NB4 (cell line): ENCODE data around the gene GRB10.

Experiments
- DNase-seq: peaks from one replicate; pipeline ENCODE4 v3.0.0; 2010; ENCODE audit warnings: low read depth
- H3K4me3 ChIP-seq: one replicate; pipeline ENCODE4 v1.5.1; 2011; ENCODE audit warnings: mild to moderate bottlenecking, low read depth, low read length, moderate library complexity
- MYC ChIP-seq: IDR thresholded peaks from 2 replicates; pipeline ENCODE4 v1.6.1; 2011; ENCODE audit warnings: low read depth, low read length
- POLR2A ChIP-seq: IDR thresholded peaks from 2 replicates; pipeline ENCODE4 v1.6.1; 2011; ENCODE audit warnings: mild to moderate bottlenecking; ENCODE audit not compliant: insufficient read length; ENCODE audit errors: extremely low read depth
- TF ChIP-seq, protein P1 (sequence below): IDR thresholded peaks from 2 replicates; pipeline ENCODE4 v1.6.1; 2011; ENCODE audit warnings: low read depth, low read length
- TF ChIP-seq, protein P2 (sequence below): IDR thresholded peaks from one replicate; pipeline ENCODE4 v1.5.1; 2012; ENCODE audit warnings: low read depth, low read length

The GRB10 gene

DNA sequence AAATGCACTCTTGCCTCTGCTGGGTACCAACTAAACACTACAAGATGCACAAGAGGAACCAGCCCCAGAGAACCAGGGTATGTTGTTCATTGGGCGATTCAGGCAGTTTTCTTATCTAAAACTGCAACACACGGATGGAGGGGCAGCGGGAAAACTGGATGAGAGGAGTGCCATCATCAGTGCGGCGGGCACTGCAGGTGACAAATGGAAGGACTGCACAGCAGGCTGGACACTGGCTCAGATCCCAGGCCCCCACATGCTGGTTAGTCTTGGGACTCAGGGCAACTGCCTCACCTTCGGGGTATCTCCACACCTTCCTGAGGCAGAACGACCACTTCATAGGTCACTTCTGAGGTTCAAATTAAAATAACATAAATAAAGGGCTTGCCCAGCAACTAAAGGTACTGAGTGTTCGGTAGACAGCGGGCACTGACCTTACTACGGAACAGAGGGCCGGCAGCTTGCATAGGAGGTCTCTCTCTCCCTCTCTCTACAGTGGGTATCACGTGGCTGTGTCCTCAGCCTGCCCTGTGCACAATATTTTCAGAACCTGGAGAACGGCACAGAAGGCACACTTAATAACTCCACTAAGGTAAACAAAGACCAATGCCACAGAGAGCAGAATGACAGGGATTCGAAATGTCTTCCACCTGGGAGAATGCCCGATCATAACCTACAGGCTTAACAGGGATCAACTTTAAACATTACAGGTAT is 72.1 kb downstream of the GRB10 start:
- DNase-seq, result no peak
- H3K4me3 ChIP-seq, result no peak overlapping the region
- TF ChIP-seq POLR2A (no peak), MYC (no peak)
- TF ChIP-seq, protein P1, sequence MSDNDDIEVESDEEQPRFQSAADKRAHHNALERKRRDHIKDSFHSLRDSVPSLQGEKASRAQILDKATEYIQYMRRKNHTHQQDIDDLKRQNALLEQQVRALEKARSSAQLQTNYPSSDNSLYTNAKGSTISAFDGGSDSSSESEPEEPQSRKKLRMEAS, result no peak
- TF ChIP-seq, protein P2, sequence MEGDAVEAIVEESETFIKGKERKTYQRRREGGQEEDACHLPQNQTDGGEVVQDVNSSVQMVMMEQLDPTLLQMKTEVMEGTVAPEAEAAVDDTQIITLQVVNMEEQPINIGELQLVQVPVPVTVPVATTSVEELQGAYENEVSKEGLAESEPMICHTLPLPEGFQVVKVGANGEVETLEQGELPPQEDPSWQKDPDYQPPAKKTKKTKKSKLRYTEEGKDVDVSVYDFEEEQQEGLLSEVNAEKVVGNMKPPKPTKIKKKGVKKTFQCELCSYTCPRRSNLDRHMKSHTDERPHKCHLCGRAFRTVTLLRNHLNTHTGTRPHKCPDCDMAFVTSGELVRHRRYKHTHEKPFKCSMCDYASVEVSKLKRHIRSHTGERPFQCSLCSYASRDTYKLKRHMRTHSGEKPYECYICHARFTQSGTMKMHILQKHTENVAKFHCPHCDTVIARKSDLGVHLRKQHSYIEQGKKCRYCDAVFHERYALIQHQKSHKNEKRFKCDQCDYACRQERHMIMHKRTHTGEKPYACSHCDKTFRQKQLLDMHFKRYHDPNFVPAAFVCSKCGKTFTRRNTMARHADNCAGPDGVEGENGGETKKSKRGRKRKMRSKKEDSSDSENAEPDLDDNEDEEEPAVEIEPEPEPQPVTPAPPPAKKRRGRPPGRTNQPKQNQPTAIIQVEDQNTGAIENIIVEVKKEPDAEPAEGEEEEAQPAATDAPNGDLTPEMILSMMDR, result no peak

DNA sequence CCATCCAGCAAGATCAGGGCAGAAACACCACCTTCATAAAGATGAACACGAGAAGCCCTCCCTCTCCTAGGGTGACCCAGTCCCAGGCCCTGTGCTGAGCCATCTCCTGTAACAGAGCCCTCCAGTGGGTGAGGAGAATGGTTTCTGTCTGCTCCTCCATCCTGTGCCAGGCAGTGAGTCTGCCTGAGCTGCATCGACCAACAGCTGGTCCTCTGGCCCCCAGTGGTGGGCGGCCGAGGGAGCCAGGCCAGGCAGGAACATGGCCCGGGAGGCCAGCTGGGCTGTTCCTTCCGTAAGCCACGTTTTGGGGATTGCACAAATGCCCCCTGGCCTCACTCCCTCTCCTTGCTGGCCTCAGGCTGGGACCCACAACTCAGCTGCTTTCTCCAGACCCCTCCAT is 73.5 kb downstream of the GRB10 start:
- H3K4me3 ChIP-seq, result no peak overlapping the region
- DNase-seq, result no peak
- TF ChIP-seq, protein P1, result no peak
- TF ChIP-seq, protein P2, result no peak
- TF ChIP-seq MYC (no peak), POLR2A (no peak)

DNA sequence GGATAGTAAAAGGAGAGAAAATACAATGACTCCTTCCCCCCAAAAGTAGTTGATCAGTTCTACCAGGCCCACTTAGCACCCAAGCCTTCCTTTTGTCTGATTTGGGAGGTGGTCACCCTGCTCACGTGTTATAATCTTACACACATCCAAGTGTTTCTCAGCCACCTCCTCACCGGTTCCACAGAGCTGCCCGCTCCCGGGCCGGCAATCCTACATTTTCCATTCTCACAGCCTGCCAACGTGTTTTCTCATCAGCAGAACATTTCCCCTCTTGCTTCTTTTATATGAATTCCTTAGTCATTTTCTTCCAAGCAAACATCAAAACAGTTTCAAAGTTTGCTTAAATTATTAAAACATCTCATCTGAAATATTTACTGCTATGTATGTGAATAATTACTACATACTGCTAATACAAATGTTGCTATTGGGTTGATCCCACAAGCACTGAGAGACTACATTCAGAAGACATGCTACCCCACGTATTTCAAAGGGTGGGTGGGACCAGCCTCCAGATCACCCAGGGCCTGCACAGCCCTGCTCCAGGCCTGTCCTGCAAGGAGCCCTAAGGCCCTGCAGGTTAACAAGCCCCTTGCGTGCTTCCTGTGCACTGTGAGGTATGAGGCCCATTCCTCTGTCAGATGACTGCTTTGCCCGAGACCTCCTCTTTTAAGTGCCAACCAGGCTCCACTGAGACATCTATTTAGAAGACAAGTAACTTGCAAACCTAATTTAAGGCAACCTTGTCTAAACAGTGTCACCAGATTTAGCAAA is 75.3 kb downstream of the GRB10 start:
- TF ChIP-seq, protein P1, result no peak
- TF ChIP-seq MYC (no peak), POLR2A (no peak)
- TF ChIP-seq, protein P2, result no peak
- H3K4me3 ChIP-seq, result no peak overlapping the region
- no peak for DNase-seq

DNA sequence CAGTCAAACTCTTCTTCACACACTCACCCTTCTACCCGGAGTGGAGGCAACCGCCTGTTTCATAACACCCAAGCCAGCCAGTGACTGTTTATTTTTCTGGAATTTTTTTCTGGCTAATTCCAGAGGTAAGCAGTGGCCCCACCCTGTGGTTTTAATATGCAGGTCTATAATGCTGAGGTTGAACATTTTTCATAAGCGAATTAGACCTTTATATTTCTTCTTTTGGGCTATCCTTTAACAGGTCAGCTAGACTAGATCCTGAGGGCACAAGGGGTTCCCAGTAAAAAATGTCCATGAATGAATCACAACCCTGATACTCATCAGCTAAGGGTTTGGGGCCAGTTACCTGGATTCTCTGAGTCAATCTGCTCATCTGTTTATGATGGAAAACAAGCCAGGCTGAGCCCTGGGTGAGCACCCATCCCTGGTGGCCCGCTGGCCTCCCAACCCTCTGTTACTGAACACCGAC is 76.2 kb downstream of the GRB10 start:
- TF ChIP-seq, protein P2, result no peak
- no peak for TF ChIP-seq MYC
- TF ChIP-seq, protein P1, result no peak
- no peak for TF ChIP-seq POLR2A
- no peak overlapping the region for H3K4me3 ChIP-seq
- no peak for DNase-seq

DNA sequence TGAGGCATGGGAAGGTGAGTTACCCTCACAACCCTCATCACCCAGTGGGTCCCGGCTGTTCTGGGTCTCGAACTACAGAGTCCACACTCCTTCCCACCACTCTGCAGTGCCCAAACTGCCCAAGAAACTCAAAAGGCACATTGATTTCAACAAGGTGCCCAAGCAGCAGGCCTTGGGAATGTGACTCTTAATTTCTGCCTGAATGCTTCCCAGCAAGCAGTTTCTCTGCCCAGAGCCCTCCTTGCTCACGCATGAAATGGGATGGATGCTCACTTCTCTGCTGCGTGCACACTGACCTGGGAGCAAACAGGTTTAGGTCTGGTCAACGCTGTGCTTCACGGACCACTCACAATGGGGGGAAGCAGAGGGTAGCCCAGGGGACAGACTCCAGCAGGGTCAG is 77.9 kb downstream of the GRB10 start:
- DNase-seq, result no peak
- no peak overlapping the region for H3K4me3 ChIP-seq
- no peak for TF ChIP-seq MYC
- no peak for TF ChIP-seq POLR2A
- TF ChIP-seq, protein P2, result no peak
- TF ChIP-seq, protein P1, result no peak
